Progenitor cell of endocrine pancreas (in vitro differentiated cells): ENCODE results near the gene ZNF333. TPM values are rescaled to one million over a fixed set of nuclear protein-coding genes. Genes with fewer than 3 reads are reported as not detected.

Experiments
- DNase-seq: peaks from one replicate; pipeline ENCODE4 v3.0.0; 2021; ENCODE audit warnings: low spot score; ENCODE audit not compliant: unreplicated experiment
- H3K27ac Mint-ChIP-seq: 2 replicates; pipeline ENCODE4 v1.8.0; 2021; ENCODE audit warnings: mild to moderate bottlenecking, moderate library complexity, mixed read lengths
- H3K27me3 Mint-ChIP-seq: 2 replicates; pipeline ENCODE4 v1.8.0; 2021; ENCODE audit warnings: mixed read lengths
- H3K36me3 Mint-ChIP-seq: 2 replicates; pipeline ENCODE4 v1.8.0; 2022; ENCODE audit warnings: mixed read lengths; ENCODE audit not compliant: insufficient read depth
- H3K4me1 Mint-ChIP-seq: 2 replicates; pipeline ENCODE4 v1.8.0; 2021; ENCODE audit warnings: low read depth, mixed read lengths
- H3K4me3 Mint-ChIP-seq: 2 replicates; pipeline ENCODE4 v1.8.0; 2021; ENCODE audit warnings: low read depth, mild to moderate bottlenecking, moderate library complexity, mixed read lengths
- H3K9me3 Mint-ChIP-seq: 2 replicates; pipeline ENCODE4 v1.8.0; 2021; ENCODE audit warnings: low read depth, mixed read lengths
- CTCF ChIP-seq: fragments of 200-600 bp; sonication (generic); IDR thresholded peaks from one replicate; pipeline ENCODE4 v1.5.0; 2021; ENCODE audit warnings: antibody characterized with exemption, mild to moderate bottlenecking; ENCODE audit not compliant: unreplicated experiment
- total RNA-seq: library from RNA; stranded (reverse); gene quantifications from 2 replicates; pipeline ENCODE4 v1.2.1, GENCODE V29; 2021

ZNF333 gene
- total RNA-seq, 1 donor from 2014 or later: 21.6 TPM

GRCh38 chr19:14746886-14747285, 57.0 kb downstream of the ZNF333 start:
- Mint-ChIP-seq H3K9me3 (peaks cover 30% of the 10 kb centered on the region), H3K4me1 (no peaks in the 10 kb centered on the region), H3K36me3 (no peaks in the 10 kb centered on the region), H3K4me3 (no peak overlapping the region), H3K27ac (no peak overlapping the region), H3K27me3 (no peaks in the 10 kb centered on the region)
- no peak for DNase-seq
- TF ChIP-seq CTCF: no peak

- H3K4me1 Mint-ChIP-seq: no peaks in the 10 kb centered on the region
Measured at GRCh38 chr19:14748601-14749000, 58.8 kb downstream of the ZNF333 start.

GRCh38 chr19:14758816-14759215, 69.0 kb downstream of the ZNF333 start:
- H3K36me3 Mint-ChIP-seq: no peaks in the 10 kb centered on the region
- TF ChIP-seq CTCF: no peak
- peak overlapping the region; percentile 58 for H3K4me3 Mint-ChIP-seq
- DNase-seq: no peak
- peaks cover 24% of the 10 kb centered on the region for H3K9me3 Mint-ChIP-seq
- H3K27me3 Mint-ChIP-seq: peaks cover 10% of the 10 kb centered on the region
- H3K27ac Mint-ChIP-seq: no peak overlapping the region
- no peaks in the 10 kb centered on the region for H3K4me1 Mint-ChIP-seq

More at GRCh38 chr19:14748601-14749000, 58.8 kb downstream of the ZNF333 start:
- H3K27me3 Mint-ChIP-seq: no peaks in the 10 kb centered on the region
- H3K27ac Mint-ChIP-seq: no peak overlapping the region
- H3K4me3 Mint-ChIP-seq: no peak overlapping the region
- peaks cover 21% of the 10 kb centered on the region for H3K9me3 Mint-ChIP-seq
- no peak for DNase-seq
- H3K36me3 Mint-ChIP-seq: no peaks in the 10 kb centered on the region
- TF ChIP-seq CTCF: no peak

GRCh38 chr19:14761607-14762006, 71.8 kb downstream of the ZNF333 start:
- H3K9me3 Mint-ChIP-seq: peaks cover 17% of the 10 kb centered on the region
- H3K27me3 Mint-ChIP-seq: peaks cover 15% of the 10 kb centered on the region

DNA sequence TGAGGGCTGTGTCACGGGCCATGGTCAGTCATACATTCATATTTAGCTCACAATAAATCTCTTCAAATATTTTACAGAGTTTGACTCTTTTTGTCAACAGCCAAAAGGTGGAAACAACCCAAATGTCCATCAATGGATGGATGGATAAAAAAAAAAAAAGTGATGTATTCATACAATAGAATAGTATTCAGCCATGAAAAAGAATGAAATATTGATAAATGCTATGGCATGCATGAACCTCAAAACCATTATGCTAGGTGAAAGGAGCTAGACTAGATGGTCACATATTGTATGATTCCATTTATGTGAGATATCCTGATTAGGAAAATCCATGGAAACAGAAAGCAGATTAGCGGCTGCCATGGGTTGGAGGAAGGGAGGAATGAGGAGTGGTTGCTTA, 72.3 kb downstream of the ZNF333 start:
- Mint-ChIP-seq H3K36me3 (no peaks in the 10 kb centered on the region), H3K4me1 (no peaks in the 10 kb centered on the region), H3K27me3 (peaks cover 15% of the 10 kb centered on the region), H3K4me3 (no peak overlapping the region), H3K27ac (no peak overlapping the region), H3K9me3 (peaks cover 17% of the 10 kb centered on the region)
- no peak for DNase-seq
- no peak for TF ChIP-seq CTCF

More at GRCh38 chr19:14761607-14762006, 71.8 kb downstream of the ZNF333 start:
- no peak for DNase-seq
- H3K27ac Mint-ChIP-seq: no peak overlapping the region
- no peak for TF ChIP-seq CTCF
- no peak overlapping the region for H3K4me3 Mint-ChIP-seq
- no peaks in the 10 kb centered on the region for H3K4me1 Mint-ChIP-seq
- H3K36me3 Mint-ChIP-seq: no peaks in the 10 kb centered on the region
